NCI-H510A (cell line): ENCODE measurements around the gene NRXN3.

ENCODE experiments used
- DNase-seq: peaks from one replicate; lab custom pipeline; 2025; lab: John Stamatoyannopoulos, UW

NRXN3 gene

DNA sequence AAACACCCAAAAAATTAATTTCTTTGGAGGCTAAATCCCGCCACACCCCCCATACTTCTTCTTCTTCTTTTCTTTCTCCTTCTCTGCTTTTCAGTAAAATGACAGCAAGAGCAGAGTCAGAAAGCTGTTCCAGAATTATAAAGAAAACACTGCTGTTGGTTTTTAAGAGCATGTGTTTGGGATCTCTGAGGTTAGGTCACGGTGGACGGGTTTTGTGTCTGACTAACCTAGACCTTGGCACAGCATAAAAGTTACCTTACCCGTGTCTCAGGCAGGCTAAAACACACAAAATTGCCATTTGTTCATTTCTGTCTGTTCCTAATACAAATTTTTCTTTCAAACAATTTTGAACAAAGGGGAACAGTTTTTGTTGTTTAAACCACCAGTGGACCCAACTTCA is 540.8 kb downstream of the NRXN3 start:
- DNase-seq, result no peak

GRCh38 chr14:78713716-78714115 is 543.5 kb downstream of the NRXN3 start:
- no peak for DNase-seq

DNA sequence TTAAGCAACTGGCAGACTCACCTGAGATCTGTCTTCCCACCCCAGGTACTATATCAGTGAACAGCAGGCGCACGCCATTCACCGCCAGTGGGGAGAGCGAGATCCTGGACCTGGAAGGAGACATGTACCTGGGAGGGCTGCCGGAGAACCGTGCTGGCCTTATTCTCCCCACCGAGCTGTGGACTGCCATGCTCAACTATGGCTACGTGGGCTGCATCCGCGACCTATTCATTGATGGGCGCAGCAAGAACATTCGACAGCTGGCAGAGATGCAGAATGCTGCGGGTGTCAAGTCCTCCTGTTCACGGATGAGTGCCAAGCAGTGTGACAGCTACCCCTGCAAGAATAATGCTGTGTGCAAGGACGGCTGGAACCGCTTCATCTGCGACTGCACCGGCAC is 544.5 kb downstream of the NRXN3 start:
- no peak for DNase-seq

- DNase-seq, result no peak
These were observed 551.7 kb downstream of the NRXN3 start for GRCh38 chr14:78721756-78722480.

DNA sequence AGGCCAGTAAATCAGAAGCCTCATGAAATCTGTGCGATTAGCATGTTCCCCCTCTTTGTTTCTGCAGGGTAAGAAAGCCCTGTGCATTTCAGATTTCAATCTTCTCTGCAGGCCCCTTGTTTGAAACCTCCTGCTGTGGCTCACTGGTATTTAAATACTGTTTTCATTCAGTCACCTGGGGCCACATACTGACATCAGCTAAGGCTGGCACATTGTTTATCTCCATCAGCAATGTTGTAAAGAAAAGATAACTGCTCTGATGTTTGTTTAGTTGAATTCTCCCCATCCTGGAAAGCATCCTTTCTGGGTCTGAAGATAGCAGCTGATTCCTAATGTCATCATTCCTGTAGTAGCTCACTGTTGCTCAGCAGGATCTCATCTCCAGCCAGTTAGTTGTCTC is 554.9 kb downstream of the NRXN3 start:
- DNase-seq, result no peak

DNA sequence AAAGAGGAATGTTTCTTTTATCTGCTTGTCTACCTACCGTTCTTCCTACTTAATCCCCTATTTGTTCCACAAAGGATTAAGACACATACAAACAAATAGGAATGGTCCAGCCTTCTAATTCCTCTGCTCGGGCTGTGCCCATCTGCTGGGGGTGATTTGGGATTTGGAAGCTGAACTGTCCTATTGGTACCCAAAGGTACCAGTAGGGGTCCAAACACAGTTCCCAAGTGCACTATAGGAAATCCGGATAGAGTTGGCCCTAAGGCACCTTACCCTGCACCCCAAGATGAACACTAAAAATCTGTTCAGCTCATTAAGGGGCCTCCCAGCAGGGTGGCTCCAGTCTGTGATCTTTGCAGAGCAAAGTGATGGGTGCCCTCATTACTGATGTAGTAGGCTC is 566.9 kb downstream of the NRXN3 start:
- DNase-seq, result no peak

DNA sequence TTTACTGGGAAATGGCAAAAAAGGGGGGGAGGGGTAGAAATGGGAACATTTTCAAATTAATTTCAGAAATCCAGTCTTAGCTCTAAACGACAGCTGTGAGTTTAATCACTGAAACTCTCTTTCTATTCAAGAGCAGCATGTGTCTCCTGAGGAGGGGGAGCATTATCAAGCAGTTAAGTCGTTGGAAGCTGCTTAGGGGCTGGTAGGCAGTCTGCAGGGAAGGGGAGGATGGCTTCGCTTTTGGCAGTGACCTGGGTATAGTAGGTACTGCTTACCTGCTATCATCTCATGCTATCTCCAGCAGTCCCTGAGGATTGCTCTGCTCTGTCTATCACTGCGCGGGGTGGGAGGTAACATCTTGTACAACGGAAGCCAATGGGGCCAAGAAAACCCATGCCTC is 567.4 kb downstream of the NRXN3 start:
- DNase-seq, result no peak

GRCh38 chr14:78746086-78746595 is 576.0 kb downstream of the NRXN3 start:
- no peak for DNase-seq

DNA sequence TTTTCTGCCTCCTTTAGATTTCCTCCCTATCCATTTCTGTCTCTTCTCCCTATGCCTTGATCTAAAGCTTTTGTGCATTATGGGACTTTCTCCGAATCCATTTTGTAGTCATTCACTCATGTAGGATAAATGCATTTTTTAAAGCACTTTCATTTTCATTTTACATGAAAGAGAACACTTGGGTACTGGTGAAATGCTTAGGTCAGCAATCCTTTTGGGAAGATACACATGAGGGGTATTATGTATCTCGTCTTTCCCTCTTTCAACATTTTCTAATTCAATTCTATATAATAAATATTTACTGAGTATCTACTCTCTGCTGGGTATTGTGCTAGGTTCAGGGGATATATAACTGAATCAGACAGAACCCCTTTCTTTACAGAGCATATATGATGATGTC is 577.6 kb downstream of the NRXN3 start:
- DNase-seq, result no peak

GRCh38 chr14:78752518-78753188 is 582.5 kb downstream of the NRXN3 start:
- no peak for DNase-seq

- DNase-seq, result no peak
These were observed 583.9 kb downstream of the NRXN3 start for GRCh38 chr14:78754059-78754458.

DNA sequence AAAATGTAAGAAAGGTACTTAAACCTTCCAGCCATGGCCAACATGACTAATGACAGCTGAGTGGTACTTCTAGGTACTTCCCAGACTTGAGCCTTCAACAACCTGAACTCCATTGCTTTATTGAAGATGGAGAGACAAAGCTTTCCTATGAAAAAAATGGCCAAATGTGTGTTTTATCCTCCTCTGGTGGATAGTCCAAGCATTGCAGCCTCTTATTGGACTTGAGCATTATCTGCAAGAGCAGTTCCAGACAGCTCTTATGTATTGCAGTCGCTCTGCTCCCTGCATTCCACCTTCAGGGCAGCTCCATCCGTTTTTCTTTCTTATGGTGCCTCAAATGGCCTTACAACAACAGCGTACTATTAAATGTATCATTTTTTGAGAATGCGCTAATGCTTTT is 588.2 kb downstream of the NRXN3 start:
- peak; percentile 8 for DNase-seq

DNA sequence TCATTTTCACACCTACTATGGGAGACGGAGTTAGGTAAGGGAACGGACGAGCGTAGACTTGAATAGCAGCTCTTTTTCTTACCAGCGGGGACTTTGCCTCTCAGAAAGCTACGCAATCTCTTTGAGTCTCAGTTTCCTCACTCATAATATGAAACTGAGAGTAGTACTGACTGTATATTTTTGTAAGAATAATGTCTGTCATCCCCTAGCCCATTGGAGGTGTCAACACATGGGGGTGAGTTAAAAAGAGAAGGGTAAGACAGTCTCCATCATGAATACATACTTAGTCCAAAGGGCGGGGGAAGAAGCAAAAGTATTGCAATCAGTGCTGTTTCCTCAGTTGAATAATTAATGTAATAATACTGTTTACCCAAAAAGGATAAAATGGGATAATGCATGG is 592.2 kb downstream of the NRXN3 start:
- no peak for DNase-seq

- no peak for DNase-seq
These were observed 593.6 kb downstream of the NRXN3 start for GRCh38 chr14:78763746-78764145.

GRCh38 chr14:78764240-78764639 is 594.1 kb downstream of the NRXN3 start:
- DNase-seq, result no peak

GRCh38 chr14:78764645-78765044 is 594.5 kb downstream of the NRXN3 start:
- DNase-seq, result no peak

GRCh38 chr14:78767436-78767835 is 597.3 kb downstream of the NRXN3 start:
- DNase-seq, result no peak

- DNase-seq, result no peak
These were observed 612.4 kb downstream of the NRXN3 start for GRCh38 chr14:78782551-78782950.

- DNase-seq, result no peak
These were observed 615.1 kb downstream of the NRXN3 start for GRCh38 chr14:78785265-78785664.

DNA sequence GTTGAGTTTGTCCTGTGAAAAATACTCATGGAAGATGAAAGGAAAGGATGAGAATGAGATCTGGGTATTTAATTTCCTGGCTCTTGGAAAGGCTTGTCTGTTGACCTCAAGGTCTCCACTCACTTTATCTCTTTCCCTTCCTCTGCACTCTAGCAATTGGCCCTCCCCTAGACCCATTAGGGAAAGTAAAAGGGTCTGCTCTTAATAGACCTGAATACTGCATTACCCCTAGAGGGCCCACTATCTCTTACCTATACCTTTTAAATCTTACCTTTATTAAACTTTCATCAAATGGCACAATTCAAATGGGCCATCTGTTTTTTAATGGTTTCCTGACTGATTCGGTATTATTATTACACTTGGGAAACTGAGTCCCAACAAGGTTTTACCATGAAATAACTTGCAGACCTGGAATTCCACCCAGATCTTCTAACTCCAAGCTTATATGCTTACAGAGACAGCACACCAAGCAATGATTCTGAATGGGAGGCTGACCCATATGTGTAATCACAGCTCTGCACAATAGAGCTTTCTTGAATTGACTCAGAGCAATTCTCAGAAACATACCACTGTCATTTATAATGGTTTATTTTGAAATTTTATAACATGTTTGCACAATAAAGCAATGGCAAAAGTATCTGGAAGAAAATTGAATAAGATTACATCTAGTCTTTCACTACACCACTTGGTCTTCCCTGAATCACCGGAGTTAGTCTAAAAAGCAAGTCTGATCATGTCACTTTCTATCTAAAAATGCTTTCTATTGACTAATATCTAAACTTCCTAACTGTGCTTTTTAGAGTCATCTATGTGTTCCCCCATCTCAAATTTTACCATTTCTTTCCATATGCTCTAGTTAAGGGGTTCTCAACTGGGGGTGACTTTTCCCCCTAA is 618.5 kb downstream of the NRXN3 start:
- DNase-seq, result no peak

DNA sequence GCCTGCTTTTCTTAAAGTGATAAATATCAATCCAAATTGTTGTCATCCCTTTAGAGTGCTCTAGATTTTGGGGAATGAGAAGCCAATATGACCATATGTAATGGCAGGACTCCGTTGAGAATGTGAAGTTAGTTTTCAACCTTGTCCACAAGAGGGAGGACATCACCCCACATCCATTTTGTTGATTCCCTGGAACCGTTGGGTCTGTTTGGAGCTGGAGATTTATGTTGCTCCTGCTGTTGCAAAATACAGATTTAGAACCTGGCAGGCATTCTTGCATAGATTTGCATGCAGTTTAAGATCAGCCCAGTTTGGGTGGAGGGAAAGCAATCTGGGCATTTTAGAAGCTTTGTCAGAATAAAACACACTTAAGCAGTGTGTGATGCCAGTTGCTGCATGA is 620.1 kb downstream of the NRXN3 start:
- no peak for DNase-seq

DNA sequence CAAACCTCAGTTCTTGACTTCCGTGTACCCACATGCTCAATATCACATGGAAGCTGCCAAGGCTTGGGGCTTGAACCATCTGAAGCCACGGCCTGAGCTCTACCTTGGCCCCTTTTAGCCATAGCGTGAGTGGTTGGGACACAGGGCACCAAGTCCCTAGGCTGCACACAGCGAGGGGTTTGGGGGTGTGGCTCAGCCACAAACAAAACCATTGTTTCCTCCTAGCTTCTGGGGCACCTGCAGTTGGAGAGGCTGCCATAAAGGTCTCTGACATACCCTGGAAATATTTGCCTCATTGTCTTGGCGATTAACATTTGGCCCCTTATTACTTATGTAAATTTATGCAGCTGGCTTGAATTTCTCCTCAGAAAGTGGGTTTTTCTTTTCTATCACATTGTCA is 628.6 kb downstream of the NRXN3 start:
- DNase-seq, result no peak

DNA sequence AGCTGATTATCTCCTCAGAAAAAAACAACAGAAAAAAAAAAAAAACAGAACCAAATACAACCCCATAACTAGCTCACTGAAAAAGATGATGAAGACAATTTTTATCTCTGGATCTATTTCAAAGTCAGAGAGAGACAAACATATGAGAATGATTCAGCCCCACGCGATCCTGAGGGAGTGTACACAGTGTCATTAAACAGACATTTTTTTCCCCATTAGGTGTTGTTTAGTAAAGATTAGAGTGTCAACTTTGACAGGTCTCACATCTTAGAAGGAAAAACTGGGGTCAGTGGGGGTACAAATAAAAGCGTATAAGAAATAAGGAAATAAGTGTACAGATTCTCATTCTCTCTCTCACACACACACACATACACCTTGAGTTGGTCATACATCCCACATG is 635.4 kb downstream of the NRXN3 start:
- DNase-seq, result no peak
